Neural progenitor cell (in vitro differentiated cells): ENCODE data around the gene BNIP3. TPM values are rescaled to one million over a fixed set of nuclear protein-coding genes. Genes with fewer than 3 reads are reported as not detected.

ENCODE experiments used
- DNase-seq: peaks from one replicate; pipeline ENCODE4 v3.0.0-alpha.2; 2016; ENCODE audit warnings: low spot score
- H2AFZ ChIP-seq: fragments of 200-600 bp; sonication (generic); replicated peaks from 2 replicates; pipeline ENCODE4 v1.6.1; 2016; ENCODE audit warnings: antibody characterized with exemption
- H3F3A ChIP-seq: fragments of 200-600 bp; sonication (generic); 2 replicates; pipeline ENCODE4 v1.6.1; 2016; ENCODE audit warnings: antibody characterized with exemption, low read depth
- H3K27ac ChIP-seq: fragments of 200-600 bp; sonication (generic); 2 replicates; pipeline ENCODE4 v1.5.1; 2016; ENCODE audit warnings: mild to moderate bottlenecking
- H3K27me3 ChIP-seq: fragments of 200-600 bp; sonication (generic); 2 replicates; pipeline ENCODE4 v1.6.1; 2016; ENCODE audit warnings: mild to moderate bottlenecking, moderate library complexity
- H3K36me3 ChIP-seq: fragments of 200-600 bp; sonication (generic); 2 replicates; pipeline ENCODE4 v1.5.1; 2016
- H3K4me1 ChIP-seq: fragments of 200-600 bp; sonication (generic); 2 replicates; pipeline ENCODE4 v1.6.1; 2016; ENCODE audit warnings: mixed run types
- H3K4me2 ChIP-seq: fragments of 200-600 bp; sonication (generic); 2 replicates; pipeline ENCODE4 v1.6.1; 2016
- H3K4me3 ChIP-seq: fragments of 200-600 bp; sonication (generic); 2 replicates; pipeline ENCODE4 v1.5.1; 2016
- H3K79me2 ChIP-seq: fragments of 200-600 bp; sonication (generic); 2 replicates; pipeline ENCODE4 v1.6.1; 2016; ENCODE audit warnings: low read depth
- H3K9ac ChIP-seq: fragments of 200-600 bp; sonication (generic); 2 replicates; pipeline ENCODE4 v1.6.1; 2016
- H3K9me3 ChIP-seq: fragments of 200-600 bp; sonication (generic); 2 replicates; pipeline ENCODE4 v1.5.1; 2016; ENCODE audit warnings: low read depth
- H4K20me1 ChIP-seq: fragments of 200-600 bp; sonication (generic); 2 replicates; pipeline ENCODE4 v1.6.1; 2016; ENCODE audit warnings: low read depth
- H3K27ac Mint-ChIP-seq: 3 replicates; pipeline ENCODE4 v1.8.0; 2021; ENCODE audit warnings: mixed read lengths
- H3K27me3 Mint-ChIP-seq: 2 replicates; pipeline ENCODE4 v1.8.0; 2022; ENCODE audit warnings: low read depth, mild to moderate bottlenecking, inconsistent platforms, moderate library complexity, mixed read lengths; ENCODE audit not compliant: insufficient read depth
- H3K36me3 Mint-ChIP-seq: 3 replicates; pipeline ENCODE4 v1.8.0; 2021; ENCODE audit warnings: mixed read lengths
- H3K4me1 Mint-ChIP-seq: 3 replicates; pipeline ENCODE4 v1.8.0; 2021; ENCODE audit warnings: mixed read lengths
- H3K4me3 Mint-ChIP-seq: 3 replicates; pipeline ENCODE4 v1.8.0; 2021; ENCODE audit warnings: mild to moderate bottlenecking, moderate library complexity, mixed read lengths
- H3K9me3 Mint-ChIP-seq: 3 replicates; pipeline ENCODE4 v1.8.0; 2020; ENCODE audit warnings: mixed read lengths
- CTCF ChIP-seq: fragments of 200-600 bp; sonication (generic); IDR thresholded peaks from 2 replicates; pipeline ENCODE4 v1.5.1; 2017; ENCODE audit warnings: antibody characterized with exemption, mild to moderate bottlenecking
- EZH2 ChIP-seq: fragments of 200-600 bp; sonication (generic); IDR thresholded peaks from 2 replicates; pipeline ENCODE4 v1.6.1; 2017; ENCODE audit warnings: antibody characterized with exemption, mild to moderate bottlenecking, moderate library complexity
- EZH2phosphoT487 ChIP-seq: fragments of 200-600 bp; sonication (generic); IDR thresholded peaks from 2 replicates; pipeline ENCODE4 v1.6.1; 2017; ENCODE audit warnings: antibody characterized with exemption
- total RNA-seq: library from RNA; depleted of rRNA; stranded (reverse); fragments of >200 nt; gene quantifications from 2 replicates; pipeline ENCODE4 v1.2.3, GENCODE V29; 2015; ENCODE audit warnings: low replicate concordance

The BNIP3 gene
- total RNA-seq, 1 donor from 2014 or later, result 256 TPM

- no peak overlapping the region for H3K4me3 ChIP-seq
- Mint-ChIP-seq H3K4me1 (no peaks in the 10 kb centered on the region), H3K27me3 (peaks cover 5% of the 10 kb centered on the region), H3K4me3 (no peak overlapping the region), H3K36me3 (peaks cover 55% of the 10 kb centered on the region), H3K9me3 (no peaks in the 10 kb centered on the region), H3K27ac (no peak overlapping the region)
- no peak overlapping the region for H3K27ac ChIP-seq
- no peaks in the 10 kb centered on the region for H3K4me1 ChIP-seq
- no peaks in the 10 kb centered on the region for H3K9me3 ChIP-seq
- no peak for TF ChIP-seq EZH2
- no peak for TF ChIP-seq CTCF
- TF ChIP-seq EZH2phosphoT487, result no peak
- H3K36me3 ChIP-seq, result no peaks in the 10 kb centered on the region
- H3K79me2 ChIP-seq, result no peaks in the 10 kb centered on the region
- no peaks in the 10 kb centered on the region for H3K27me3 ChIP-seq
- no peak overlapping the region for H2AFZ ChIP-seq
- no peaks in the 10 kb centered on the region for H4K20me1 ChIP-seq
- no peak overlapping the region for H3K9ac ChIP-seq
- no peaks in the 10 kb centered on the region for H3F3A ChIP-seq
- DNase-seq, result no peak
- H3K4me2 ChIP-seq, result no peak overlapping the region
These were observed 33.9 kb downstream of the BNIP3 start for GRCh38 chr10:131947631-131948347.

GRCh38 chr10:131946880-131947279, 34.8 kb downstream of the BNIP3 start:
- H3K9ac ChIP-seq, result no peak overlapping the region
- no peaks in the 10 kb centered on the region for H4K20me1 ChIP-seq
- H2AFZ ChIP-seq, result no peak overlapping the region
- no peaks in the 10 kb centered on the region for H3F3A ChIP-seq
- no peak overlapping the region for H3K4me3 Mint-ChIP-seq
- no peak overlapping the region for H3K27ac Mint-ChIP-seq
- H3K79me2 ChIP-seq, result no peaks in the 10 kb centered on the region
- no peak overlapping the region for H3K27ac ChIP-seq
- H3K4me3 ChIP-seq, result no peak overlapping the region
- H3K27me3 ChIP-seq, result no peaks in the 10 kb centered on the region
- no peaks in the 10 kb centered on the region for H3K4me1 Mint-ChIP-seq
- no peak for TF ChIP-seq CTCF
- no peak for TF ChIP-seq EZH2
- no peak for TF ChIP-seq EZH2phosphoT487
- H3K36me3 Mint-ChIP-seq, result peaks cover 58% of the 10 kb centered on the region
- no peaks in the 10 kb centered on the region for H3K4me1 ChIP-seq
- peaks cover 5% of the 10 kb centered on the region for H3K27me3 Mint-ChIP-seq
- H3K4me2 ChIP-seq, result no peak overlapping the region
- DNase-seq, result no peak
- no peaks in the 10 kb centered on the region for H3K9me3 ChIP-seq
- no peaks in the 10 kb centered on the region for H3K9me3 Mint-ChIP-seq
- no peaks in the 10 kb centered on the region for H3K36me3 ChIP-seq

GRCh38 chr10:131946321-131946751, 35.4 kb downstream of the BNIP3 start:
- no peaks in the 10 kb centered on the region for H3K9me3 Mint-ChIP-seq
- H3K4me3 ChIP-seq, result no peak overlapping the region
- H3K36me3 Mint-ChIP-seq, result peaks cover 60% of the 10 kb centered on the region
- H3F3A ChIP-seq, result no peaks in the 10 kb centered on the region
- TF ChIP-seq EZH2, result no peak
- TF ChIP-seq EZH2phosphoT487, result no peak
- no peak for TF ChIP-seq CTCF
- no peaks in the 10 kb centered on the region for H3K4me1 Mint-ChIP-seq
- H4K20me1 ChIP-seq, result no peaks in the 10 kb centered on the region
- DNase-seq, result no peak
- H3K4me1 ChIP-seq, result no peaks in the 10 kb centered on the region
- peaks cover 4% of the 10 kb centered on the region for H3K27me3 Mint-ChIP-seq
- no peak overlapping the region for H3K4me2 ChIP-seq
- no peaks in the 10 kb centered on the region for H3K9me3 ChIP-seq
- no peak overlapping the region for H3K27ac ChIP-seq
- no peaks in the 10 kb centered on the region for H3K27me3 ChIP-seq
- no peaks in the 10 kb centered on the region for H3K79me2 ChIP-seq
- no peaks in the 10 kb centered on the region for H3K36me3 ChIP-seq
- H3K4me3 Mint-ChIP-seq, result no peak overlapping the region
- H2AFZ ChIP-seq, result no peak overlapping the region
- no peak overlapping the region for H3K27ac Mint-ChIP-seq
- no peak overlapping the region for H3K9ac ChIP-seq
